ENCODE data around the gene HES5. TPM values are rescaled to one million over a fixed set of nuclear protein-coding genes. Genes with fewer than 3 reads are reported as not detected.

HES5 gene
- polyA plus RNA-seq, 1 donor (not counting 4 experiments of a cell fraction or from before 2014, with no cell fraction given) = 0.33 TPM

DNA sequence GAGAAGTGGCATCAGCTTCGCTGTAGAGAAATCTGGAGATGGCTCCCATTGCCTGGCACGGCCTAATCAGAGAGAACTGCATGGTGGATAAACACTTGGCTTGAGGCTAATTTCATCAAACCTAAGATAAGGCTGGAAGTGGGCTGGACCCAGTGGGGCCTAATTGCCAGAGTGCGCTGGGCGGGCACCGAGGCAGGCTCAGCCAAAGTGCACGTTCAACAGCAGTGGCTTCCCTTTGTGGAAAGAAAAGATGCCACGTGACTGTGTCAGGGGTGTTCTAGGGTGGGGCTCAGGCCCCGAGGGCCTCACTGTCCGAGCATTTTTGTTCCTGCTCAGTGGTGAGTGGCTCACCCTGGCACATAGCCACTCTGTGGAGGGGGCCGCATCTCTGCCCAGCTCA is 48.2 kb downstream of the HES5 start:
- Histone ChIP-seq H3K9me1 (ENCODE audit: control insufficient read depth, extremely low read depth, insufficient read depth, low read length) (no peaks in the 10 kb centered on the region), H3K4me3 (ENCODE audit: control insufficient read depth in 2 of 3, extremely low read depth in 1 of 3, insufficient read depth in 2 of 3, low read depth in 1 of 3, low read length in 3 of 3) (no peak overlapping the region), H3K79me2 (ENCODE audit: control insufficient read depth, insufficient read depth, low read length) (peaks cover 34% of the 10 kb centered on the region), H3K36me3 (ENCODE audit: control insufficient read depth in 2 of 2, extremely low read depth in 1 of 2, insufficient read depth in 2 of 2, low read length in 2 of 2) (peaks cover 29 to 41% of the 10 kb centered on the region in 2 experiments), H3K9ac (ENCODE audit: control insufficient read depth, extremely low read depth, insufficient read depth, low read length) (peak overlapping the region; percentile 15), H3K27me3 (ENCODE audit: control insufficient read depth, extremely low read depth, insufficient read depth, low read length) (no peaks in the 10 kb centered on the region), H4K20me1 (ENCODE audit: control insufficient read depth, extremely low read depth, insufficient read depth, low read length) (peaks cover 46% of the 10 kb centered on the region), H3K27ac (ENCODE audit: control insufficient read depth, insufficient read depth, low read length) (peak overlapping the region; percentile 36), H3K9me3 (ENCODE audit: control insufficient read depth, low read depth, low read length) (no peaks in the 10 kb centered on the region), H2AFZ (ENCODE audit: control insufficient read depth, low read length) (no peak overlapping the region), H3K4me1 (ENCODE audit: control insufficient read depth, extremely low read depth, insufficient read depth, low read length) (peaks cover 20% of the 10 kb centered on the region), H3K4me2 (ENCODE audit: control insufficient read depth, extremely low read depth, insufficient read depth, low read depth, low read length) (no peak overlapping the region)
- no peak for FAIRE-seq
- peak; percentile 49 for DNase-seq (ENCODE audit: low read depth, low spot score)
- TF ChIP-seq, protein P1, sequence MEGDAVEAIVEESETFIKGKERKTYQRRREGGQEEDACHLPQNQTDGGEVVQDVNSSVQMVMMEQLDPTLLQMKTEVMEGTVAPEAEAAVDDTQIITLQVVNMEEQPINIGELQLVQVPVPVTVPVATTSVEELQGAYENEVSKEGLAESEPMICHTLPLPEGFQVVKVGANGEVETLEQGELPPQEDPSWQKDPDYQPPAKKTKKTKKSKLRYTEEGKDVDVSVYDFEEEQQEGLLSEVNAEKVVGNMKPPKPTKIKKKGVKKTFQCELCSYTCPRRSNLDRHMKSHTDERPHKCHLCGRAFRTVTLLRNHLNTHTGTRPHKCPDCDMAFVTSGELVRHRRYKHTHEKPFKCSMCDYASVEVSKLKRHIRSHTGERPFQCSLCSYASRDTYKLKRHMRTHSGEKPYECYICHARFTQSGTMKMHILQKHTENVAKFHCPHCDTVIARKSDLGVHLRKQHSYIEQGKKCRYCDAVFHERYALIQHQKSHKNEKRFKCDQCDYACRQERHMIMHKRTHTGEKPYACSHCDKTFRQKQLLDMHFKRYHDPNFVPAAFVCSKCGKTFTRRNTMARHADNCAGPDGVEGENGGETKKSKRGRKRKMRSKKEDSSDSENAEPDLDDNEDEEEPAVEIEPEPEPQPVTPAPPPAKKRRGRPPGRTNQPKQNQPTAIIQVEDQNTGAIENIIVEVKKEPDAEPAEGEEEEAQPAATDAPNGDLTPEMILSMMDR (optimal IDR thresholded peaks at IDR 0.05 in 1 of 3, IDR thresholded peaks at IDR 0.05 in 1 of 3, conservative IDR thresholded peaks at IDR 0.05 in 1 of 3; ENCODE audit: extremely low read depth in 1 of 3, insufficient read depth in 2 of 3, low read length in 3 of 3) = no peak
- TF ChIP-seq EZH2 (IDR thresholded peaks at IDR 0.05; ENCODE audit: low read length) = no peak
- dilution Hi-C loops (cut with MboI; ENCODE audit: extremely low pct_ligation_motif_present, low sequenced_read_pairs) = no loop called here

DNA sequence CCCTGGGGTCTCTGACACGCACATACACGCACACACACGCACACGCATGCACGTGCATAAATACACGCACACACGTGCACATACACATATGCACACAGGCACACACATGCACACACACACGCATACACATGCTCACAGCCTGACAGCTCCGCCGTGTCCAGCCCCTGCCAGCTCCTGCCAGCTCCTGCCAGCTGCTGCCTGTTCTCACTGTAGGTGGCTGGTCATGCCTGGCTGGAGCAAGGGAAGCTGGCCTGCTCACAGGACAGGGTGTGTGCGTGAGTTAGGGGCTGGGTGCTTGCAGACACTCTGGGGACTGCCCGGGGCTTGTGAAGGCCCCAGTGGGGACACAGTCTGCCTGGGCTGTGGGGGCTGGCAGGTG is 49.1 kb downstream of the HES5 start:
- Histone ChIP-seq H3K27ac (ENCODE audit: control insufficient read depth, insufficient read depth, low read length) (no peak overlapping the region), H3K4me3 (ENCODE audit: control insufficient read depth in 2 of 3, extremely low read depth in 1 of 3, insufficient read depth in 2 of 3, low read depth in 1 of 3, low read length in 3 of 3) (no peak overlapping the region), H3K27me3 (ENCODE audit: control insufficient read depth, extremely low read depth, insufficient read depth, low read length) (no peaks in the 10 kb centered on the region), H3K4me1 (ENCODE audit: control insufficient read depth, extremely low read depth, insufficient read depth, low read length) (peaks cover 20% of the 10 kb centered on the region), H3K36me3 (ENCODE audit: control insufficient read depth in 2 of 2, extremely low read depth in 1 of 2, insufficient read depth in 2 of 2, low read length in 2 of 2) (peaks cover 21 to 38% of the 10 kb centered on the region in 2 experiments), H2AFZ (ENCODE audit: control insufficient read depth, low read length) (no peak overlapping the region), H3K9ac (ENCODE audit: control insufficient read depth, extremely low read depth, insufficient read depth, low read length) (no peak overlapping the region), H3K4me2 (ENCODE audit: control insufficient read depth, extremely low read depth, insufficient read depth, low read depth, low read length) (no peak overlapping the region), H3K79me2 (ENCODE audit: control insufficient read depth, insufficient read depth, low read length) (peaks cover 40% of the 10 kb centered on the region), H3K9me3 (ENCODE audit: control insufficient read depth, low read depth, low read length) (no peaks in the 10 kb centered on the region), H4K20me1 (ENCODE audit: control insufficient read depth, extremely low read depth, insufficient read depth, low read length) (peaks cover 54% of the 10 kb centered on the region), H3K9me1 (ENCODE audit: control insufficient read depth, extremely low read depth, insufficient read depth, low read length) (no peaks in the 10 kb centered on the region)
- no peak for TF ChIP-seq EZH2 (IDR thresholded peaks at IDR 0.05; ENCODE audit: low read length)
- TF ChIP-seq, protein P1 (optimal IDR thresholded peaks at IDR 0.05 in 1 of 3, IDR thresholded peaks at IDR 0.05 in 1 of 3, conservative IDR thresholded peaks at IDR 0.05 in 1 of 3; ENCODE audit: extremely low read depth in 1 of 3, insufficient read depth in 2 of 3, low read length in 3 of 3) = no peak
- no peak for FAIRE-seq
- no peak for DNase-seq (ENCODE audit: low read depth, low spot score)
- dilution Hi-C loops (cut with MboI; ENCODE audit: extremely low pct_ligation_motif_present, low sequenced_read_pairs) = no loop called here

Data from keratinocyte (primary cell).